ENCODE data around the gene OSBPL2. TPM values are rescaled to one million over a fixed set of nuclear protein-coding genes. Genes with fewer than 3 reads are reported as not detected.

Gene OSBPL2
- total RNA-seq, result 29.3 and 29.9 TPM in 2 replicates

- peak within 1 kb of the TSS; percentile 60 for H3K27ac Mint-ChIP-seq
- H3K4me1 Mint-ChIP-seq (ENCODE audit: low read depth), result peaks cover 17% of the 10 kb centered on the region
- intact Hi-C loops (cut with micrococcal nuclease), result loop anchor here (1.0 to 5.0 kb wide), 4 partner anchors 55 to 149 kb away; partner anchors contain the start of genes ADRM1, LSM14B, MTG2 and RPS21
- H3K9me3 Mint-ChIP-seq, result no peaks in the 10 kb centered on the region
- H3K27me3 Mint-ChIP-seq (ENCODE audit: low read depth), result no peaks in the 10 kb centered on the region
- DNase-seq (ENCODE audit: low spot score), result peak; percentile 100
- peak within 1 kb of the TSS; percentile 78 for H3K4me3 Mint-ChIP-seq (ENCODE audit: low read depth)
- peaks cover 8% of the 10 kb centered on the region for H3K36me3 Mint-ChIP-seq (ENCODE audit: low read depth)
Observed at GRCh38 chr20:62237801-62238568, at the start of gene OSBPL2. Gene OSBPL2 (plus strand): TSS chr20:62238521. CDS start chr20:62256185, 17,664 bp downstream.

- intact Hi-C loops (cut with micrococcal nuclease), result no loop called here
- no peaks in the 10 kb centered on the region for H3K9me3 Mint-ChIP-seq
- no peaks in the 10 kb centered on the region for H3K27me3 Mint-ChIP-seq (ENCODE audit: low read depth)
- DNase-seq (ENCODE audit: low spot score), result no peak
- no peak overlapping the region for H3K27ac Mint-ChIP-seq
- H3K4me1 Mint-ChIP-seq (ENCODE audit: low read depth), result peaks cover 9% of the 10 kb centered on the region
- peaks cover 25% of the 10 kb centered on the region for H3K36me3 Mint-ChIP-seq (ENCODE audit: low read depth)
- no peak overlapping the region for H3K4me3 Mint-ChIP-seq (ENCODE audit: low read depth)
Observed at GRCh38 chr20:62190639-62191411, 47.5 kb upstream of the OSBPL2 start.

GRCh38 chr20:62191781-62192559 is 46.4 kb upstream of the OSBPL2 start:
- Mint-ChIP-seq H3K27ac (no peak overlapping the region), H3K27me3 (ENCODE audit: low read depth) (no peaks in the 10 kb centered on the region), H3K36me3 (ENCODE audit: low read depth) (peaks cover 26% of the 10 kb centered on the region), H3K4me1 (ENCODE audit: low read depth) (peaks cover 6% of the 10 kb centered on the region), H3K9me3 (no peaks in the 10 kb centered on the region), H3K4me3 (ENCODE audit: low read depth) (no peak overlapping the region)
- no peak for DNase-seq (ENCODE audit: low spot score)
- intact Hi-C loops (cut with micrococcal nuclease), result no loop called here

- no peak overlapping the region for H3K4me3 Mint-ChIP-seq (ENCODE audit: low read depth)
- intact Hi-C loops (cut with micrococcal nuclease), result no loop called here
- H3K27me3 Mint-ChIP-seq (ENCODE audit: low read depth), result no peaks in the 10 kb centered on the region
- H3K27ac Mint-ChIP-seq, result no peak overlapping the region
- DNase-seq (ENCODE audit: low spot score), result no peak
- H3K36me3 Mint-ChIP-seq (ENCODE audit: low read depth), result peaks cover 29% of the 10 kb centered on the region
- no peaks in the 10 kb centered on the region for H3K9me3 Mint-ChIP-seq
- H3K4me1 Mint-ChIP-seq (ENCODE audit: low read depth), result peaks cover 1% of the 10 kb centered on the region
Observed at GRCh38 chr20:62192635-62193034, 45.7 kb upstream of the OSBPL2 start.

- Mint-ChIP-seq H3K9me3 (no peaks in the 10 kb centered on the region), H3K4me1 (ENCODE audit: low read depth) (no peaks in the 10 kb centered on the region), H3K27me3 (ENCODE audit: low read depth) (no peaks in the 10 kb centered on the region), H3K36me3 (ENCODE audit: low read depth) (peaks cover 33% of the 10 kb centered on the region), H3K4me3 (ENCODE audit: low read depth) (no peak overlapping the region), H3K27ac (no peak overlapping the region)
- intact Hi-C loops (cut with micrococcal nuclease), result no loop called here
- no peak for DNase-seq (ENCODE audit: low spot score)
Observed at GRCh38 chr20:62193079-62194025, 45.0 kb upstream of the OSBPL2 start.

GRCh38 chr20:62195075-62195405 is 43.3 kb upstream of the OSBPL2 start:
- Mint-ChIP-seq H3K36me3 (ENCODE audit: low read depth) (peaks cover 44% of the 10 kb centered on the region), H3K4me1 (ENCODE audit: low read depth) (no peaks in the 10 kb centered on the region), H3K27ac (no peak overlapping the region), H3K27me3 (ENCODE audit: low read depth) (no peaks in the 10 kb centered on the region), H3K4me3 (ENCODE audit: low read depth) (no peak overlapping the region), H3K9me3 (no peaks in the 10 kb centered on the region)
- DNase-seq (ENCODE audit: low spot score), result no peak
- intact Hi-C loops (cut with micrococcal nuclease), result no loop called here

- intact Hi-C loops (cut with micrococcal nuclease), result no loop called here
- no peaks in the 10 kb centered on the region for H3K27me3 Mint-ChIP-seq (ENCODE audit: low read depth)
- H3K4me1 Mint-ChIP-seq (ENCODE audit: low read depth), result no peaks in the 10 kb centered on the region
- no peak overlapping the region for H3K4me3 Mint-ChIP-seq (ENCODE audit: low read depth)
- H3K9me3 Mint-ChIP-seq, result no peaks in the 10 kb centered on the region
- peaks cover 45% of the 10 kb centered on the region for H3K36me3 Mint-ChIP-seq (ENCODE audit: low read depth)
- DNase-seq (ENCODE audit: low spot score), result no peak
- no peak overlapping the region for H3K27ac Mint-ChIP-seq
Observed at GRCh38 chr20:62195736-62196135, 42.6 kb upstream of the OSBPL2 start.

- peaks cover 44% of the 10 kb centered on the region for H3K36me3 Mint-ChIP-seq (ENCODE audit: low read depth)
- H3K4me3 Mint-ChIP-seq (ENCODE audit: low read depth), result no peak overlapping the region
- H3K9me3 Mint-ChIP-seq, result no peaks in the 10 kb centered on the region
- no peaks in the 10 kb centered on the region for H3K27me3 Mint-ChIP-seq (ENCODE audit: low read depth)
- no peak for DNase-seq (ENCODE audit: low spot score)
- intact Hi-C loops (cut with micrococcal nuclease), result no loop called here
- no peak overlapping the region for H3K27ac Mint-ChIP-seq
- no peaks in the 10 kb centered on the region for H3K4me1 Mint-ChIP-seq (ENCODE audit: low read depth)
Observed at GRCh38 chr20:62196286-62196685, 42.0 kb upstream of the OSBPL2 start.

GRCh38 chr20:62197311-62197710 is 41.0 kb upstream of the OSBPL2 start:
- peaks cover 48% of the 10 kb centered on the region for H3K36me3 Mint-ChIP-seq (ENCODE audit: low read depth)
- intact Hi-C loops (cut with micrococcal nuclease), result no loop called here
- no peaks in the 10 kb centered on the region for H3K4me1 Mint-ChIP-seq (ENCODE audit: low read depth)
- no peak for DNase-seq (ENCODE audit: low spot score)
- H3K27ac Mint-ChIP-seq, result no peak overlapping the region
- H3K9me3 Mint-ChIP-seq, result no peaks in the 10 kb centered on the region
- H3K4me3 Mint-ChIP-seq (ENCODE audit: low read depth), result no peak overlapping the region
- no peaks in the 10 kb centered on the region for H3K27me3 Mint-ChIP-seq (ENCODE audit: low read depth)

- Mint-ChIP-seq H3K36me3 (ENCODE audit: low read depth) (peaks cover 48% of the 10 kb centered on the region), H3K9me3 (no peaks in the 10 kb centered on the region), H3K27ac (no peak overlapping the region), H3K4me1 (ENCODE audit: low read depth) (no peaks in the 10 kb centered on the region), H3K4me3 (ENCODE audit: low read depth) (no peak overlapping the region), H3K27me3 (ENCODE audit: low read depth) (no peaks in the 10 kb centered on the region)
- DNase-seq (ENCODE audit: low spot score), result no peak
- intact Hi-C loops (cut with micrococcal nuclease), result no loop called here
Observed at GRCh38 chr20:62197801-62198200, 40.5 kb upstream of the OSBPL2 start.

GRCh38 chr20:62198496-62198895 is 39.8 kb upstream of the OSBPL2 start:
- H3K9me3 Mint-ChIP-seq, result no peaks in the 10 kb centered on the region
- no peak overlapping the region for H3K27ac Mint-ChIP-seq
- intact Hi-C loops (cut with micrococcal nuclease), result no loop called here
- no peak for DNase-seq (ENCODE audit: low spot score)
- no peaks in the 10 kb centered on the region for H3K27me3 Mint-ChIP-seq (ENCODE audit: low read depth)
- peaks cover 48% of the 10 kb centered on the region for H3K36me3 Mint-ChIP-seq (ENCODE audit: low read depth)
- H3K4me1 Mint-ChIP-seq (ENCODE audit: low read depth), result no peaks in the 10 kb centered on the region
- H3K4me3 Mint-ChIP-seq (ENCODE audit: low read depth), result no peak overlapping the region

- intact Hi-C loops (cut with micrococcal nuclease), result no loop called here
- Mint-ChIP-seq H3K9me3 (no peaks in the 10 kb centered on the region), H3K4me1 (ENCODE audit: low read depth) (no peaks in the 10 kb centered on the region), H3K27ac (no peak overlapping the region), H3K27me3 (ENCODE audit: low read depth) (no peaks in the 10 kb centered on the region), H3K36me3 (ENCODE audit: low read depth) (peaks cover 49% of the 10 kb centered on the region), H3K4me3 (ENCODE audit: low read depth) (no peak overlapping the region)
- DNase-seq (ENCODE audit: low spot score), result no peak
Observed at GRCh38 chr20:62198931-62199330, 39.4 kb upstream of the OSBPL2 start.

All from activated T-helper 2 cell treated with anti-CD3 and anti-CD28 coated beads, Interferon-gamma antibody, Interleukin-2, Interleukin-4, amounts not matched to agents 10 μg/mL and 5 μg/mL and 100 μg/mL, durations not matched to agents 14 hours and 24 hours and 36 hours (primary cell).